WERI-Rb-1 (cell line): ENCODE measurements around the gene ABCB8.

Experiments
- DNase-seq: peaks from one replicate; pipeline ENCODE4 v3.0.0-alpha.2; 2020
- H3K27ac ChIP-seq: fragments of 250-450 bp; sonication (Bioruptor Pico); 2 replicates; pipeline ENCODE4 v1.5.1; 2020; ENCODE audit warnings: mild to moderate bottlenecking, moderate library complexity
- H3K27me3 ChIP-seq: fragments of 250-450 bp; sonication (Bioruptor Pico); 2 replicates; pipeline ENCODE4 v1.5.1; 2021; ENCODE audit warnings: mild to moderate bottlenecking, low read depth, moderate library complexity; ENCODE audit not compliant: insufficient read depth, severe bottlenecking
- H3K36me3 ChIP-seq: fragments of 250-450 bp; sonication (Bioruptor Pico); 2 replicates; pipeline ENCODE4 v1.5.1; 2020; ENCODE audit warnings: mild to moderate bottlenecking, moderate library complexity
- H3K4me3 ChIP-seq: 2 replicates; pipeline ENCODE4 v1.5.1; 2011; ENCODE audit warnings: low read depth, mild to moderate bottlenecking, control low read depth, low read length
- H3K9me3 ChIP-seq: fragments of 250-450 bp; sonication (Bioruptor Pico); 2 replicates; pipeline ENCODE4 v1.5.1; 2021; ENCODE audit warnings: mild to moderate bottlenecking, moderate library complexity; ENCODE audit not compliant: severe bottlenecking
- TF ChIP-seq, protein P1 (sequence below): IDR thresholded peaks from 2 replicates; pipeline ENCODE4 v1.5.1; 2011; ENCODE audit warnings: low read depth, mild to moderate bottlenecking, control low read depth, inconsistent platforms, low read length

Gene ABCB8

DNA sequence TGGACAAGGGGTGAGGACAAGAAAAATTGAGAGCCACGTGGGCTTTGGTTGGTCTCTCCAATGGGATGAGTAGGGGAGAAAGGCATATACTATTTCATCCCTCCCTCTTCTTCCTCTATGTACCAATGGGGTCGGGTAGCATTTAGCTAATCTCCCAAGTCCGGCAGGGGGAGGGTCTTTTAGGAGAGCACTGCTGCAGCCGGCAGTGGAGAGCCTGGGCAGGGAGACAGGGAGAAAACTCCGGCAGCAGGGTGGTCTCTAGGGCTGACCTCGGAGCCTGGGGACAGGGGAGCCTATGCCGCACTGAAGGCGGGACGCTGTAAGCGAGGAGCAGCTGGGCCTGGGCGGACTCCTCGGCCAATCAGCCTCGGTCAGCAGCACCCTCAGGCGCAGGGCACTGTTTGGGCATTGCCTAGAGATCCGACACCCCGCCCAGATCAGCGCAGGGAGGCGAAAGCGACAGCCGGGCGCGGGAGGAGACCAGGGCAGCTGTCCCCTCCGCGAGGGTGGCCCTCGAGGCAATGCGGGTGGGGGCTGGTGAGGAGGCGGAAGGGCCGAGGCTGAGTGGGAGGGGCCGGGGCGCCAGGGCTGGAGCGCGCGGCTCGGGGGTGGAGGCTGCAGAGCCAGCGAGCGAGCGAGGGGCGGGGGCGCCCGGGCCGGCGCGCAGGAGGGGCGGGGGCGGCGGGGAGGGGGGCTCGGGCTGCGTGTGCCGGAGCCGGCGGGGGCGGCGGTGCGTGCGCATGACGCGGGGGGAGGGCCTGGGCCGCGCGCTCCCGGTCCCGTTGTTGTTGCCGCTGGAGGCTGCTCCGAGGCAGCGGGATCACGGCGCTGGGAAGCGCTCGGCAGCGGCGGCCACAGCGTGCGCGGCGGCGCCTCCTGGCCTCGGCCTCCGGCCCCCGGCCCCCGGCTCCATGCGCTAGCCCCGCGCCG is 57.7 kb downstream of the ABCB8 start, which contains the start of gene AGAP3:
Gene AGAP3 (plus strand): TSS at position 785 of the 930 bp plus-strand sequence. CDS start 267 bp downstream, outside the sequence.
- Histone ChIP-seq H3K4me3 (peak within 1 kb of the TSS; percentile 87), H3K9me3 (no peaks in the 10 kb centered on the region), H3K27ac (peak within 1 kb of the TSS; percentile 96), H3K27me3 (no peaks in the 10 kb centered on the region), H3K36me3 (peaks cover 28% of the 10 kb centered on the region)
- peak; percentile 94 for DNase-seq
- TF ChIP-seq, protein P1, sequence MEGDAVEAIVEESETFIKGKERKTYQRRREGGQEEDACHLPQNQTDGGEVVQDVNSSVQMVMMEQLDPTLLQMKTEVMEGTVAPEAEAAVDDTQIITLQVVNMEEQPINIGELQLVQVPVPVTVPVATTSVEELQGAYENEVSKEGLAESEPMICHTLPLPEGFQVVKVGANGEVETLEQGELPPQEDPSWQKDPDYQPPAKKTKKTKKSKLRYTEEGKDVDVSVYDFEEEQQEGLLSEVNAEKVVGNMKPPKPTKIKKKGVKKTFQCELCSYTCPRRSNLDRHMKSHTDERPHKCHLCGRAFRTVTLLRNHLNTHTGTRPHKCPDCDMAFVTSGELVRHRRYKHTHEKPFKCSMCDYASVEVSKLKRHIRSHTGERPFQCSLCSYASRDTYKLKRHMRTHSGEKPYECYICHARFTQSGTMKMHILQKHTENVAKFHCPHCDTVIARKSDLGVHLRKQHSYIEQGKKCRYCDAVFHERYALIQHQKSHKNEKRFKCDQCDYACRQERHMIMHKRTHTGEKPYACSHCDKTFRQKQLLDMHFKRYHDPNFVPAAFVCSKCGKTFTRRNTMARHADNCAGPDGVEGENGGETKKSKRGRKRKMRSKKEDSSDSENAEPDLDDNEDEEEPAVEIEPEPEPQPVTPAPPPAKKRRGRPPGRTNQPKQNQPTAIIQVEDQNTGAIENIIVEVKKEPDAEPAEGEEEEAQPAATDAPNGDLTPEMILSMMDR = no peak

DNA sequence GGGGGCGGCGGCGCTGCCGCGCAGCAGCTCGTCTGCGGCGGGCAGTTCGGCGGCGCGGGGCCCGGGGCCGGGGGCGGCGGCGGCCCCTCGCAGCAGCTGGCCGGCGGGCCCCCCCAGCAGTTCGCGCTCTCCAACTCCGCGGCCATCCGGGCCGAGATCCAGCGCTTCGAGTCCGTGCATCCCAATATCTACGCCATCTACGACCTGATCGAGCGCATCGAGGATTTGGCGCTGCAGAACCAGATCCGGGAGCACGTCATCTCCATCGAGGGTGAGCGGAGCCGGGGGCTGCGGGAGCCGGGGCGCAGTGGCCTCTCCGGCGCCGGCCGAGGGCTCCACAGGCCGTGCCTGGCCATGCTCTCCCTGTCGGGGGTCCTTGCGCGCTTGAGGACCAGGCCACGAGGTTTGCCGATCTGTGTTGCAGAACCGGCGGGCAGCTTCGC is 58.6 kb downstream of the ABCB8 start:
- TF ChIP-seq, protein P1 = no peak
- Histone ChIP-seq H3K27ac (peak overlapping the region; percentile 96), H3K36me3 (peaks cover 32% of the 10 kb centered on the region), H3K4me3 (peak overlapping the region; percentile 87), H3K27me3 (no peaks in the 10 kb centered on the region), H3K9me3 (no peaks in the 10 kb centered on the region)
- DNase-seq = no peak

DNA sequence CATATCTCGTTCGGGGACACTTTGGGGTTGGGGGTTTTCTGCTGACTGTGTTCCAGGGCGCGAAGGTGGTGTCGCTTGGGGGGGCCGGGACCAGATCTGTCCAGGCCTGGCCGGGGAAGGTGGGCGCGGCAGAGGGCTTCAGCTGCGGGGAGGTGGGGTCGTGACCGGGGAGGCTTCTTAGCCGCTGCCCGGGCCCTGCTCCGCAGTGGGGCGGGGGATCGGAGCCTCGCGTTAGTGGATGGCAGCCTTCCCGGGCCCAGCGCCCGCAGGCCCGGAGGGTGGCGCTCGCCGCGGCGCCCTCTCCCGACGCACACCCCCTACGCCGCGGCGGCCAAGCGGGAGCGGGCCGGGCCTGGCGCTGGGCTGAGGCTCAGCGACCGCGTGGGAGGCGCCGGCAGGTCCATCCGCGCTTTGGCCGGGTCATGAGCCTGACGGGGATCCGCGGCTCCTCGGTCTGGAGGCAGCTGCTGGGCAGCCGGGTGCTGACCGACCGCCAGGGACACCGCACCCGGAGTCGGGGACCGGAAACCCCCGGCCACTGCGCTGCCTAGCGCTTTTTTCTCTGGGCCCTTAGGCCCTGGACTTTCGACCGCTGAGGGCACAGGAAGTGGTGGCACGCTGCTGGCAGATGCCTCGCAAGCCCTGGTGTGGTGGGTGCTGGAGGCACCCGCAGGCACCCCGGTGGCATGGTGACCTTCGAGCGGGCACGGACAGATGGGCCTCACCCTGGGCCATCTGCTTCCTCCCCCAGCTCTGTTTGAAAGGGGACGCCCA is 59.2 kb downstream of the ABCB8 start:
- TF ChIP-seq, protein P1 = peak; percentile 44

DNA sequence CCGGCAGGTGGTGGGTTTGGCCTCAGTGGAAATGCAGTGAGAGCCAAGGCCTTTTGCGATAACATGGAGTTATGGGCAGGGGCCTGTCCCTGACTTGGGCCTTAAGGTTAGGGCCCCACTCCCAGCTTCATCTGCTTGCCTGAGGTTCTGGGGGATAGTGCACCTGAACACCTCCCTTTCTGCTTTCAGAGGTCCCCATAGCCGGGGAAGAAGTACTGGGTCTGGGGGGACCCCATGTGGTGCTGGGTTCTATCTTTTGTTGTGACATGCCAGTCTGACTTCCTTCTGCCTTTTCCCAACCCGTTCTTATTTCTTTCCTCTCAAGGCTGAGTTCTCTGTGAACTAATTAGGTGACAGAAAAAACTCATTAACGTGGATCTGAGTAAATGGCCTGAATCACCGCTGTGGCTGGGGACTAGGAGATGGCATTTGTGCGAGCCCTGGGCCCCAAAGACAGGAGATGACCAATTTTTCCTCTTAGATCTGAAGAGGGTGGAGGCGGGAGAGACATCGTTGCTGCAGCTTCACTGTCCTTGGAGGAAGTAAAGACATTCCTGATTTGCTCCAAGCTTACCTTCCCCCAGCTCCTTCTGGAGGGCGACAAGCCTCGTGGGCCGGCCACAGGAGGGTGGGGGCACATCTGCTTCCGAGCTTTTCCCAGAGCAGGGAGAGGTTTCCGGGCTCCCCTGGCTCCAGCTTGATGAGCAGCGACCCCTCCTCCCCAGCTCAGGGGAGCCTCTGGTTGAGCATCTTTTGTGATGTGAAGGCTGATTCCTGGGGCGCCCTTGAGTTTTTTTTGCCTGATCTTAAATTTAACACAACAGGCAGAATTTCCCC is 60.0 kb downstream of the ABCB8 start:
- DNase-seq = no peak
- Histone ChIP-seq H3K27me3 (no peaks in the 10 kb centered on the region), H3K27ac (peak overlapping the region; percentile 96), H3K4me3 (peak overlapping the region; percentile 87), H3K36me3 (peaks cover 44% of the 10 kb centered on the region), H3K9me3 (no peaks in the 10 kb centered on the region)
- TF ChIP-seq, protein P1 = no peak

More for the DNA sequence above, 59.2 kb downstream of the ABCB8 start:
- no peaks in the 10 kb centered on the region for H3K27me3 ChIP-seq
- peak overlapping the region; percentile 96 for H3K27ac ChIP-seq
- no peaks in the 10 kb centered on the region for H3K9me3 ChIP-seq
- peaks cover 36% of the 10 kb centered on the region for H3K36me3 ChIP-seq
- DNase-seq = peak; percentile 74
- H3K4me3 ChIP-seq = peak overlapping the region; percentile 87
